Stimulated activated CD8-positive, alpha-beta memory T cell treated with anti-CD3 and anti-CD28 coated beads, Interleukin-7, amount 100 ng/mL, for 1 hour (primary cell): ENCODE measurements around the gene TSPEAR.
A peak's percentile ranks its signal among the peaks of the same experiment; 100 is the strongest.

Experiments used
- DNase-seq, 2 donors: peaks; one replicate each; pipeline ENCODE4 v3.0.0-alpha.2; 2020; ENCODE audit warnings: low read depth in 2 of 2

Gene TSPEAR

GRCh38 chr21:44515359-44516165, 195.8 kb downstream of the TSPEAR start:
- no peak for DNase-seq

DNA sequence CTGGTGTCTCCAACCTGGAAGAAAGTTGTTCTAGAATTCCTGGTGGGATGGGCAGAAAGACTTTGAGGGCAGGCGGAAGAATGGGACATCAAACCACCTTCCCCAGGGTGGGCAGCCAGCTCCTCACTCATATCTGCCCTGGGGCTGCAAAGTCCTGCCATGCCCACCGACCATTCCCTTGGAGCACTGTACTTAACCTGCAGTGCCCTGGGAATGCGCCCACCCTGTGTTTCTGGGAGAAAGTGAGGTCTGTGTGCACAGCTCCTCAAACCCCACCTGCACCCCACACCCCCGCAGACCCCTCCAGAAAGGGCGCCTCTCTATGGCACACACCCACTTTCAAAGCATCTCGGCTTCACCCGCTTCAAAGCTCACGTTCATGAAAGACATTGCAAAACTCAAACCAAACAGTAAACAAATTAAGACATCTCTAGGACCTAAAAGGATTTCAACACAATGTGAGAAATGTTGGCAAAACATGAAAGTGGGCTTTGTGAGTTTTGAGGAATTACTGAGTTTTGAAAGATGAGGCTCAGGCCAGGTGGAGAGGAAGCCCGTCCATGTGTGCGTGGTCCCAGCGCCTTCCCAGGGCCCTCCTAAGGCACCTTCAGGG, 196.5 kb downstream of the TSPEAR start:
- DNase-seq, result no peak

DNA sequence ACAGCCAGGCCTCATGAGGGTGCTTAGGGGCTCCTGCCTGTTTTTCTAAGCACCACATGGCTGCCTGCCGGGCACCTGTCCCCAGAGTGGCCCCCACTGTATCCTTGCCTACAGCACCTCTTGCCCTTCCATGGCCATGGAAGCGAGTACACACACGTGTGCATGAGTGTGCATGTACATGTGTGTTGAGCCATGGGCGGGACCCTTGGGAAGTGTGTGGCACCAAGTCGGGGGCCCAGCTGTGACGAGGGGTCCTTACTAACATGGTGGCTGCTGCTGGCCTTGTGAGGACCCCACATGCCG, 197.2 kb downstream of the TSPEAR start:
- no peak for DNase-seq

- no peak for DNase-seq
Observed at GRCh38 chr21:44513389-44514217, 197.8 kb downstream of the TSPEAR start.

DNA sequence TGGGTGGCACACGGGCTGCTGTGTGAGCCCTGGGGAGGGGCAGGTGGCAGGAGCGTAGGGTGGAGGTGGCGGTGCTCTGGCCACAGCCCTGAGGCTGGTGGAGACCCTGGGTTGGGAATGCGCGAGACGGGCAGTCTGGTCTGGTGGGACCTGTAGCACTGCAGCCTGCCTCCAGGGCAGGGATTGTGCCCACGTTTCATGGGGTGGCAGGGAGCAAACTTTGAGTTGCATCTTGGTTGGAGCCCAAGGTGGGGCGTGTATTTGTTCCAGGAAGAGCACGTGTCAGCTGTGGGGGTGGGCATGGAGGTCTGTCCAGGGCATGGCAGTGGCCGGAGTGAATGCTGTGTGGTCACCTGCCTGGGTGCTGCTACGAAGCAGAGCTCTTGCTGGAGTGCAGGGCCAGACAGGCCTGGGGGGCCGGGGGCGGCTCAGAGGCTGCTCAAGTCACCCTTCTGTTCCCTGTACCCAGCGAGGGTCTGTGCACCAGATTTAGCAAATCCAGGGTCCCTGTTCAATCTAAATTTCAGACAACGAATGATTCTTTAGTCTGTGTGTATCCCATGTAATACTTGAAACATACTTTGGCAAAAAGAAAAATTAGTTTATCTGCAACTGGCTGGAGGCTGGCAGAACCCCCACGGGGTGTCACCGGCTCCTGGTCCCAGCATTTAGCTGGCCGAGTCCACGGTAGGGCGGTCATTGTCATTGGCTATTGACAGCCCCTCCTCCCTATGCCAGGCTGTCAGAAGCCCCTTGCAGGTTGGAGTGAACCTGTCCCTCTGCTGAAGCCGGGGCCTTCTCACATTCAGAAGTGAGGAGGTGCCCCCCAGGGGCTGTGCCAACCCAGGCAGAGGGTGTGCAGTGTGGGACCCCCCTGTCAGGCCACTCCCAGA, 198.6 kb downstream of the TSPEAR start:
- DNase-seq, result no peak

- DNase-seq, result no peak
Observed at GRCh38 chr21:44511938-44512275, 199.5 kb downstream of the TSPEAR start.

- DNase-seq, result no peak
Observed at GRCh38 chr21:44511219-44511937, 200.0 kb downstream of the TSPEAR start.

- DNase-seq, result peak; percentile 55 to 69
Observed at GRCh38 chr21:44510508-44511218, 200.7 kb downstream of the TSPEAR start.

DNA sequence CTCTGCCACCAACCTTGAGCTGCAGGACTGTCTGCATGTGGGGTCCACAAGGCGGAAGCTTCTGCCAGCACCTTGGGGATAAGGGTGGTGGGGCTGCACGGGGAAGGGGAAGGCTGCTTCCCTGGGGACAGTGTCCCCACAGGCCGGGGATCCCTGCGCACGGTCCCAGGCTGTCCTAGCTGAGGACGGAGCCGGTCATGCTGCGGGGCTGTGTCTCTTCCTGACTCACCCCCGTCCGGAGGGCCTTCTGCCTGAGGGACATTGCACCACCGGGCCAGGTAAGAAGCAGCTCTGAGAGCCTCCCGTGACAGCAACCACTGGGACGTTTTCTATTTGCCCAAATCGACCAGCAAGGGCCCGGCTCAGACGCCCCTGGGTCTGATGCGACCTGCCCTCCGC, 201.3 kb downstream of the TSPEAR start:
- no peak for DNase-seq

DNA sequence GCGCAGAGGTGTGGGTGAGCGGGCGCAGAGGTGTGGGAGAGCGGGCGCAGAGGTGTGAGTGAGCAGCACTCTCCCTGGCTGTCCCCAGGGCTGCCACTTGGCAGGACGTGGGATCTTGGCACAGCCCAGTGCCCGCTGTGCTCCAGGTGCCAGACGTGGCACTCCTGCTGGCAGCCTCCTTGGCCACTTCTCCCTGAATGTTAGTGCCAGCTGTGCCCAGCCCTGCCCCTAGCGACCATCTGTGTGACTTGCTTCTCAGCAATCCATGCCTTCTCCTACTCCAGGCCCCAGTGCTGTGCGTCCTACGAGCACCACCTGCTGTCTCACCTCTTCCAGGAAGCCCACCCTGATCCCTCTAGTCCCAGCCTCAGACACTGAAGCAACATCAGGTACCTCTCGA, 201.8 kb downstream of the TSPEAR start:
- DNase-seq, result no peak

DNA sequence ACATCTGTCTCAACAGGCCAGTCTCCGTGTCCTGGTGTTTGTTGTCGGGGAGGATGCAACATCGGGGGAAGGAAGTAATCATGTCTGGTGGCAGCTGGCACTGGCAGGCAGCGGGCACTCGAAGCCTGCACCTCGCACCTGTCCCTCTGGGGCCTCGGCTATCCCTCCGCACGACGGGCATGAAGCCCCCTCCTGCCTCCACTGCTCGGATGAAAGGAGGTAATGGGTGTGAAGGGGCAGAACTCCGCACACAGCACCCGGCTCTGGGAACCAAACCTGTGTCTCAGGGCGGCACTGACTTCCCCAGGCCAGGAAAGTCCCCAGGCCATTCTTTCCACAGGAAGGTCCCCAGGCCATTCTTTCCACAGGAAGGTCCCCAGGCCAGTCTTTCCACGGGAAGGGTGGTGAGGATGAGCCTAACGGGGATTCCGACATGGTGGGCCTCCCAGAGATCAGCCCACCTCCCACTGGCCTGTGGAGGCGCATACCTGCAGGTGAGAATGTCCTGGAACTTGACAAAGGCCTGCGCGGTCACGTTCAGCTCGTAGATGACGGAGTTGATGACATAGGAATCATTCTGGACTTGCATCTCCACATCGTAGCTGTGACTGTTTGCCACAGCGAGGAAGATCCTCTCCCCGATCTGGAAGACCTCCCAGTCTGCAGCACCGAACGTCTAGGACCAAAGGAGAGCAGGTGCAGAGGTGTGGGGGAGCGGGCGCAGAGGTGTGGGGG, 202.5 kb downstream of the TSPEAR start:
- DNase-seq, result no peak

DNA sequence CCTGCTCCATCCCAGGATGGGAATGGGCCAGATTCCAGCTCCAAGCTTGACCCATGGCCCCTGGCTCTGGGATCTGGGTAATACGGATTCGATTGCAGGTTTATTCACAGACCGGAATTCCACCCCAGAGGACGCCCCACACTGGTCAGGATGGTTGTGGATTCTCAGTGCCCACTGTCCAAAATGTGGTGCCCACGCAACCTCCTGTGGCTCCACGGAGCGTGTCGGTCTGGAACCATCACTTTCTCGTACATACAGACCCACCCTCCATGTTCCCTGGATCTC, 203.0 kb downstream of the TSPEAR start:
- DNase-seq, result no peak

GRCh38 chr21:44507673-44508425, 203.5 kb downstream of the TSPEAR start:
- no peak for DNase-seq

GRCh38 chr21:44506279-44507255, 204.8 kb downstream of the TSPEAR start:
- no peak for DNase-seq

- DNase-seq, result no peak
Observed at GRCh38 chr21:44505673-44506278, 205.6 kb downstream of the TSPEAR start.

GRCh38 chr21:44503901-44504399, 207.4 kb downstream of the TSPEAR start:
- DNase-seq, result no peak
